ACC112 (cell line): Measurements from ENCODE around the gene PRDM13.

Source experiments
- H2AFZ ChIP-seq: fragments of 200-600 bp; sonication (generic); one replicate; pipeline ENCODE4 v1.6.0; 2017; ENCODE audit warnings: antibody characterized with exemption, low read length; ENCODE audit not compliant: unreplicated experiment
- H3K27ac ChIP-seq: fragments of 200-600 bp; sonication (generic); 2 replicates; pipeline ENCODE4 v1.5.1; 2014; ENCODE audit warnings: low read depth, mild to moderate bottlenecking, antibody characterized with exemption, low read length, moderate library complexity
- H3K27me3 ChIP-seq: fragments of 200-600 bp; sonication (generic); 2 replicates; pipeline ENCODE4 v1.6.1; 2014; ENCODE audit warnings: mild to moderate bottlenecking, antibody characterized with exemption, low read length, moderate library complexity, mixed read lengths; ENCODE audit not compliant: insufficient read depth
- H3K36me3 ChIP-seq: fragments of 200-600 bp; sonication (generic); 2 replicates; pipeline ENCODE4 v1.6.1; 2016; ENCODE audit warnings: mild to moderate bottlenecking, antibody characterized with exemption, low read length, moderate library complexity, mixed read lengths; ENCODE audit not compliant: insufficient read depth
- H3K4me1 ChIP-seq: fragments of 200-600 bp; sonication (generic); one replicate; pipeline ENCODE4 v1.6.1; 2016; ENCODE audit warnings: low read length, mixed read lengths; ENCODE audit not compliant: insufficient read depth, unreplicated experiment, control insufficient read depth
- H3K4me3 ChIP-seq: fragments of 200-600 bp; sonication (generic); 2 replicates; pipeline ENCODE4 v1.5.1; 2014; ENCODE audit warnings: mild to moderate bottlenecking, low read depth, low read length
- H3K79me2 ChIP-seq: fragments of 200-600 bp; sonication (generic); one replicate; pipeline ENCODE4 v1.6.0; 2016; ENCODE audit warnings: low read length; ENCODE audit not compliant: control insufficient read depth, unreplicated experiment, insufficient read depth

Gene PRDM13

GRCh38 chr6:99604166-99605073, 2.2 kb upstream of the PRDM13 start:
- H2AFZ ChIP-seq: no peak overlapping the region
- H3K36me3 ChIP-seq: no peaks in the 10 kb centered on the region
- peaks cover 99% of the 10 kb centered on the region for H3K27me3 ChIP-seq
- no peaks in the 10 kb centered on the region for H3K79me2 ChIP-seq
- H3K4me3 ChIP-seq: peak overlapping the region; percentile 44
- no peaks in the 10 kb centered on the region for H3K4me1 ChIP-seq
- no peak overlapping the region for H3K27ac ChIP-seq

GRCh38 chr6:99605074-99605734, 1.4 kb upstream of the PRDM13 start:
- peaks cover 100% of the 10 kb centered on the region for H3K27me3 ChIP-seq
- no peak overlapping the region for H3K27ac ChIP-seq
- no peak overlapping the region for H2AFZ ChIP-seq
- no peak overlapping the region for H3K4me3 ChIP-seq
- no peaks in the 10 kb centered on the region for H3K36me3 ChIP-seq
- no peaks in the 10 kb centered on the region for H3K79me2 ChIP-seq
- H3K4me1 ChIP-seq: no peaks in the 10 kb centered on the region

GRCh38 chr6:99605911-99606655, 550 bp upstream of the PRDM13 start:
- H3K36me3 ChIP-seq: no peaks in the 10 kb centered on the region
- H3K4me1 ChIP-seq: no peaks in the 10 kb centered on the region
- H3K79me2 ChIP-seq: no peaks in the 10 kb centered on the region
- H3K27me3 ChIP-seq: peaks cover 100% of the 10 kb centered on the region
- no peak overlapping the region for H3K27ac ChIP-seq
- no peak overlapping the region for H3K4me3 ChIP-seq
- no peak overlapping the region for H2AFZ ChIP-seq

- Histone ChIP-seq H3K27ac (no peak overlapping the region), H3K79me2 (no peaks in the 10 kb centered on the region), H2AFZ (no peak overlapping the region), H3K4me1 (no peaks in the 10 kb centered on the region), H3K36me3 (no peaks in the 10 kb centered on the region), H3K4me3 (no peak overlapping the region), H3K27me3 (peaks cover 100% of the 10 kb centered on the region)
These were observed 893 bp downstream of the PRDM13 start for GRCh38 chr6:99607416-99608036.

- no peak overlapping the region for H3K27ac ChIP-seq
- H2AFZ ChIP-seq: no peak overlapping the region
- H3K36me3 ChIP-seq: no peaks in the 10 kb centered on the region
- H3K4me3 ChIP-seq: no peak overlapping the region
- H3K4me1 ChIP-seq: no peaks in the 10 kb centered on the region
- no peaks in the 10 kb centered on the region for H3K79me2 ChIP-seq
- H3K27me3 ChIP-seq: peaks cover 100% of the 10 kb centered on the region
These were observed 1.6 kb downstream of the PRDM13 start for GRCh38 chr6:99608059-99608885.

GRCh38 chr6:99608886-99609482, 2.4 kb downstream of the PRDM13 start:
- Histone ChIP-seq H3K27ac (no peak overlapping the region), H3K4me1 (no peaks in the 10 kb centered on the region), H3K27me3 (peaks cover 100% of the 10 kb centered on the region), H3K79me2 (no peaks in the 10 kb centered on the region), H3K36me3 (no peaks in the 10 kb centered on the region), H2AFZ (no peak overlapping the region), H3K4me3 (no peak overlapping the region)

- no peak overlapping the region for H2AFZ ChIP-seq
- peaks cover 100% of the 10 kb centered on the region for H3K27me3 ChIP-seq
- H3K4me1 ChIP-seq: no peaks in the 10 kb centered on the region
- no peaks in the 10 kb centered on the region for H3K79me2 ChIP-seq
- H3K36me3 ChIP-seq: no peaks in the 10 kb centered on the region
- no peak overlapping the region for H3K4me3 ChIP-seq
- no peak overlapping the region for H3K27ac ChIP-seq
These were observed 3.4 kb downstream of the PRDM13 start for GRCh38 chr6:99609905-99610489.

- Histone ChIP-seq H3K36me3 (no peaks in the 10 kb centered on the region), H2AFZ (no peak overlapping the region), H3K27me3 (peaks cover 100% of the 10 kb centered on the region), H3K79me2 (no peaks in the 10 kb centered on the region), H3K4me3 (no peak overlapping the region), H3K27ac (no peak overlapping the region), H3K4me1 (no peaks in the 10 kb centered on the region)
These were observed 4.5 kb downstream of the PRDM13 start for GRCh38 chr6:99611148-99611547.

GRCh38 chr6:99612551-99613408, 6.1 kb downstream of the PRDM13 start:
- Histone ChIP-seq H3K36me3 (no peaks in the 10 kb centered on the region), H3K4me3 (peak overlapping the region; percentile 51; the same call in 1 of the 2 replicates), H2AFZ (no peak overlapping the region), H3K79me2 (no peaks in the 10 kb centered on the region), H3K4me1 (no peaks in the 10 kb centered on the region), H3K27me3 (peaks cover 100% of the 10 kb centered on the region), H3K27ac (no peak overlapping the region)
